Fibroblast of the conjunctiva (primary cell): Measurements from ENCODE around the gene SIX1.

Source experiments
- DNase-seq: peaks from one replicate; pipeline ENCODE4 v3.0.0-alpha.2; 2010; ENCODE audit warnings: low read depth

Gene SIX1

GRCh38 chr14:60655119-60655897 lies 6.0 kb upstream of the SIX1 start:
- no peak for DNase-seq

GRCh38 chr14:60654334-60654821 lies 5.1 kb upstream of the SIX1 start:
- DNase-seq = no peak

GRCh38 chr14:60653701-60654161 lies 4.5 kb upstream of the SIX1 start:
- DNase-seq = no peak

- no peak for DNase-seq
These were observed 3.7 kb upstream of the SIX1 start for GRCh38 chr14:60652674-60653651.

- DNase-seq = no peak
These were observed 2.8 kb upstream of the SIX1 start for GRCh38 chr14:60651796-60652673.

GRCh38 chr14:60651086-60651795 lies 2.0 kb upstream of the SIX1 start:
- no peak for DNase-seq

GRCh38 chr14:60650373-60650961 lies 1.2 kb upstream of the SIX1 start:
- no peak for DNase-seq

GRCh38 chr14:60649875-60650372 lies 647 bp upstream of the SIX1 start:
- no peak for DNase-seq

GRCh38 chr14:60648249-60648933 lies 886 bp downstream of the SIX1 start:
- DNase-seq = no peak

GRCh38 chr14:60647837-60648248 lies 1.4 kb downstream of the SIX1 start:
- no peak for DNase-seq

- no peak for DNase-seq
These were observed 2.0 kb downstream of the SIX1 start for GRCh38 chr14:60647081-60647836.

GRCh38 chr14:60646226-60646818 lies 3.0 kb downstream of the SIX1 start:
- no peak for DNase-seq

GRCh38 chr14:60645126-60645741 lies 4.0 kb downstream of the SIX1 start:
- DNase-seq = no peak

- no peak for DNase-seq
These were observed 4.6 kb downstream of the SIX1 start for GRCh38 chr14:60644666-60645065.

GRCh38 chr14:60643463-60644314 lies 5.6 kb downstream of the SIX1 start:
- no peak for DNase-seq

- no peak for DNase-seq
These were observed 6.2 kb downstream of the SIX1 start for GRCh38 chr14:60643141-60643462.
